Gastrocnemius medialis (tissue), 4 donors: Measurements from ENCODE around the gene GLT6D1.

Source experiments
- POLR2A ChIP-seq, 2 donors: fragments of 450-650 bp; IDR thresholded peaks; one replicate each; pipeline ENCODE4 v1.6.1; 2017; ENCODE audit warnings: antibody characterized with exemption in 2 of 2, mild to moderate bottlenecking in 2 of 2, moderate library complexity in 2 of 2
- TF ChIP-seq, protein P1 (sequence below), 5 experiments: fragments of 450-650 bp in 3 of 5; fragments of 200-600 bp in 2 of 5; sonication (generic) in 2 of 5; IDR thresholded peaks in 4 of 5; conservative IDR thresholded peaks in 1 of 5; 1 replicate in 4 of 5; 2 replicates in 1 of 5; pipeline ENCODE4 v1.5.1; 2016 to 2019; ENCODE audit warnings: antibody characterized with exemption in 5 of 5, mild to moderate bottlenecking in 3 of 5, moderate library complexity in 3 of 5

DNA sequence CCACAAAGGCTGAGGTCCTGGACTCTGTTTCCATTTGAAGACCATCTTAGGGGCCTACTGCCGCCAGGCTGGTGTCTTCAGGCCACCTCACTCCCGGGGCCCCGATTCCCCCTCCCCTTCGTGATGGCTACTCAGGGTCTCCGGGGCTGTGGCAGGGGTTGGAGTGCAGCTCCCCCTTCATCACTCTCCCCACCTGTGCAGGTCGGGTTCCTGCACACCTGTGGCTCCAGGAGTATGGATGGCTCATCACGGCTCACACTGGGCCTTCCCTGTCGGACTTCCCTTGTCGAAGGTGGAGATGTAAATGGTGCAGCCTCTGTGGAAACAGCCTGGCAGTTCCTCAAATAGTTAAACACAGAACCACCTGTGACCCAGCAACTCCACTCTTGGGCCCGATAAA, 35.6 kb upstream of the GLT6D1 start:
- TF ChIP-seq, protein P1, sequence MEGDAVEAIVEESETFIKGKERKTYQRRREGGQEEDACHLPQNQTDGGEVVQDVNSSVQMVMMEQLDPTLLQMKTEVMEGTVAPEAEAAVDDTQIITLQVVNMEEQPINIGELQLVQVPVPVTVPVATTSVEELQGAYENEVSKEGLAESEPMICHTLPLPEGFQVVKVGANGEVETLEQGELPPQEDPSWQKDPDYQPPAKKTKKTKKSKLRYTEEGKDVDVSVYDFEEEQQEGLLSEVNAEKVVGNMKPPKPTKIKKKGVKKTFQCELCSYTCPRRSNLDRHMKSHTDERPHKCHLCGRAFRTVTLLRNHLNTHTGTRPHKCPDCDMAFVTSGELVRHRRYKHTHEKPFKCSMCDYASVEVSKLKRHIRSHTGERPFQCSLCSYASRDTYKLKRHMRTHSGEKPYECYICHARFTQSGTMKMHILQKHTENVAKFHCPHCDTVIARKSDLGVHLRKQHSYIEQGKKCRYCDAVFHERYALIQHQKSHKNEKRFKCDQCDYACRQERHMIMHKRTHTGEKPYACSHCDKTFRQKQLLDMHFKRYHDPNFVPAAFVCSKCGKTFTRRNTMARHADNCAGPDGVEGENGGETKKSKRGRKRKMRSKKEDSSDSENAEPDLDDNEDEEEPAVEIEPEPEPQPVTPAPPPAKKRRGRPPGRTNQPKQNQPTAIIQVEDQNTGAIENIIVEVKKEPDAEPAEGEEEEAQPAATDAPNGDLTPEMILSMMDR (IDR thresholded peaks at IDR 0.05 in 4 of 5, conservative IDR thresholded peaks at IDR 0.05 in 1 of 5), result no peak
- TF ChIP-seq POLR2A (IDR thresholded peaks at IDR 0.05), result no peak
